WTC11 (cell line): ENCODE results near the gene MIDN. TPM values are rescaled to one million over a fixed set of nuclear protein-coding genes. Genes with fewer than 3 reads are reported as not detected.

ENCODE experiments used
- CBFB ChIP-seq: sonication (generic); formaldehyde crosslinking; IDR thresholded peaks from 2 replicates; pipeline ENCODE4 v1.8.1; 2022; ENCODE audit warnings: mild to moderate bottlenecking, low read depth, missing genetic modification reagents
- E2F4 ChIP-seq: sonication (generic); formaldehyde crosslinking; IDR thresholded peaks from 2 replicates; pipeline ENCODE4 v1.8.1; 2022; ENCODE audit warnings: low read depth, mild to moderate bottlenecking, moderate library complexity, missing genetic modification reagents, borderline replicate concordance
- ESRRA ChIP-seq: sonication (generic); formaldehyde crosslinking; IDR thresholded peaks from 2 replicates; pipeline ENCODE4 v1.8.1; 2022; ENCODE audit warnings: mild to moderate bottlenecking, missing genetic modification reagents, borderline replicate concordance
- ETV6 ChIP-seq: sonication (generic); formaldehyde crosslinking; IDR thresholded peaks from 2 replicates; pipeline ENCODE4 v1.8.1; 2022; ENCODE audit warnings: mild to moderate bottlenecking, missing genetic modification reagents
- GABPB1 ChIP-seq: sonication (generic); formaldehyde crosslinking; IDR thresholded peaks from 2 replicates; pipeline ENCODE4 v1.8.1; 2023; ENCODE audit warnings: mild to moderate bottlenecking, missing genetic modification reagents
- IRF2 ChIP-seq: sonication (generic); formaldehyde crosslinking; IDR thresholded peaks from 2 replicates; pipeline ENCODE4 v1.8.0; 2022; ENCODE audit warnings: low read depth, missing genetic modification reagents, borderline replicate concordance
- MLX ChIP-seq: sonication (generic); formaldehyde crosslinking; IDR thresholded peaks from 2 replicates; pipeline ENCODE4 v1.8.1; 2023; ENCODE audit warnings: mild to moderate bottlenecking, missing genetic modification reagents, moderate library complexity
- MXD4 ChIP-seq: fragments of 250-450 bp; sonication (Bioruptor Pico); IDR thresholded peaks from 2 replicates; pipeline ENCODE4 v1.8.0; 2021; ENCODE audit warnings: mild to moderate bottlenecking, moderate library complexity, borderline replicate concordance
- NFATC4 ChIP-seq: fragments of 250-450 bp; sonication (Bioruptor Pico); IDR thresholded peaks from 2 replicates; pipeline ENCODE4 v1.9.0; 2021; ENCODE audit warnings: mild to moderate bottlenecking
- NR2C2 ChIP-seq: sonication (generic); formaldehyde crosslinking; IDR thresholded peaks from 2 replicates; pipeline ENCODE4 v1.8.0; 2022; ENCODE audit warnings: mild to moderate bottlenecking, missing genetic modification reagents
- RELA ChIP-seq: sonication (generic); formaldehyde crosslinking; IDR thresholded peaks from 2 replicates; pipeline ENCODE4 v1.8.1; 2022; ENCODE audit warnings: missing genetic modification reagents, mild to moderate bottlenecking, borderline replicate concordance
- SOX15 ChIP-seq: fragments of 250-450 bp; sonication (Bioruptor Pico); IDR thresholded peaks from 2 replicates; pipeline ENCODE4 v1.9.0; 2021; ENCODE audit warnings: mild to moderate bottlenecking
- SP1 ChIP-seq: sonication (generic); formaldehyde crosslinking; conservative IDR thresholded peaks from 2 replicates; pipeline ENCODE4 v1.8.1; 2022; ENCODE audit warnings: missing genetic modification reagents
- TCF7 ChIP-seq: sonication (generic); formaldehyde crosslinking; IDR thresholded peaks from 2 replicates; pipeline ENCODE4 v1.8.0; 2022; ENCODE audit warnings: mild to moderate bottlenecking, low read depth, missing genetic modification reagents, moderate library complexity
- TEAD1 ChIP-seq: sonication (generic); formaldehyde crosslinking; IDR thresholded peaks from 2 replicates; pipeline ENCODE4 v1.8.0; 2022; ENCODE audit warnings: mild to moderate bottlenecking, missing genetic modification reagents
- TEAD4 ChIP-seq: sonication (generic); formaldehyde crosslinking; IDR thresholded peaks from 2 replicates; pipeline ENCODE4 v1.8.0; 2022; ENCODE audit warnings: mild to moderate bottlenecking, missing genetic modification reagents
- TP53 ChIP-seq: sonication (generic); formaldehyde crosslinking; IDR thresholded peaks from 2 replicates; pipeline ENCODE4 v1.8.1; 2023; ENCODE audit warnings: mild to moderate bottlenecking, missing genetic modification reagents
- USF2 ChIP-seq: sonication (generic); formaldehyde crosslinking; IDR thresholded peaks from 2 replicates; pipeline ENCODE4 v1.8.1; 2023; ENCODE audit warnings: mild to moderate bottlenecking, missing genetic modification reagents, moderate library complexity
- ZBTB21 ChIP-seq: sonication (generic); formaldehyde crosslinking; IDR thresholded peaks from 2 replicates; pipeline ENCODE4 v1.8.1; 2023; ENCODE audit warnings: mild to moderate bottlenecking, missing genetic modification reagents, borderline replicate concordance
- ZBTB43 ChIP-seq: sonication (generic); formaldehyde crosslinking; IDR thresholded peaks from 2 replicates; pipeline ENCODE4 v1.8.1; 2023; ENCODE audit warnings: mild to moderate bottlenecking, missing genetic modification reagents
- ZNF219 ChIP-seq: sonication (generic); formaldehyde crosslinking; IDR thresholded peaks from 2 replicates; pipeline ENCODE4 v1.8.0; 2023; ENCODE audit warnings: missing genetic modification reagents, mild to moderate bottlenecking, borderline replicate concordance
- ZNF232 ChIP-seq: sonication (generic); formaldehyde crosslinking; IDR thresholded peaks from 2 replicates; pipeline ENCODE4 v1.8.0; 2022; ENCODE audit warnings: mild to moderate bottlenecking, missing genetic modification reagents
- ZNF416 ChIP-seq: fragments of 250-450 bp; sonication (Bioruptor Pico); IDR thresholded peaks from 2 replicates; pipeline ENCODE4 v1.9.0; 2021; ENCODE audit warnings: mild to moderate bottlenecking, inconsistent platforms
- ZNF671 ChIP-seq: fragments of 250-450 bp; sonication (Bioruptor Pico); IDR thresholded peaks from 2 replicates; pipeline ENCODE4 v1.8.0; 2021; ENCODE audit warnings: mild to moderate bottlenecking
- ZSCAN18 ChIP-seq: fragments of 250-450 bp; sonication (Bioruptor Pico); IDR thresholded peaks from 2 replicates; pipeline ENCODE4 v2.1.2; 2022; ENCODE audit warnings: mild to moderate bottlenecking, moderate library complexity
- total RNA-seq: library from RNA; stranded (reverse); gene quantifications from 3 replicates; pipeline ENCODE4 v1.2.3, GENCODE V29; 2021
- TF ChIP-seq, protein P1 (sequence below): sonication (generic); formaldehyde crosslinking; IDR thresholded peaks from 2 replicates; pipeline ENCODE4 v1.8.1; 2023; ENCODE audit warnings: mild to moderate bottlenecking, moderate library complexity, missing genetic modification reagents
- TF ChIP-seq, protein P2 (sequence below): sonication (generic); formaldehyde crosslinking; IDR thresholded peaks from 2 replicates; pipeline ENCODE4 v1.8.1; 2022; ENCODE audit warnings: mild to moderate bottlenecking, moderate library complexity, missing genetic modification reagents
- TF ChIP-seq, protein P3 (sequence below): sonication (generic); formaldehyde crosslinking; IDR thresholded peaks from 2 replicates; pipeline ENCODE4 v1.8.0; 2023; ENCODE audit warnings: missing genetic modification reagents

Gene MIDN
- total RNA-seq, 1 experiment from 2014 or later, result 189 TPM

- TF ChIP-seq, protein P1, sequence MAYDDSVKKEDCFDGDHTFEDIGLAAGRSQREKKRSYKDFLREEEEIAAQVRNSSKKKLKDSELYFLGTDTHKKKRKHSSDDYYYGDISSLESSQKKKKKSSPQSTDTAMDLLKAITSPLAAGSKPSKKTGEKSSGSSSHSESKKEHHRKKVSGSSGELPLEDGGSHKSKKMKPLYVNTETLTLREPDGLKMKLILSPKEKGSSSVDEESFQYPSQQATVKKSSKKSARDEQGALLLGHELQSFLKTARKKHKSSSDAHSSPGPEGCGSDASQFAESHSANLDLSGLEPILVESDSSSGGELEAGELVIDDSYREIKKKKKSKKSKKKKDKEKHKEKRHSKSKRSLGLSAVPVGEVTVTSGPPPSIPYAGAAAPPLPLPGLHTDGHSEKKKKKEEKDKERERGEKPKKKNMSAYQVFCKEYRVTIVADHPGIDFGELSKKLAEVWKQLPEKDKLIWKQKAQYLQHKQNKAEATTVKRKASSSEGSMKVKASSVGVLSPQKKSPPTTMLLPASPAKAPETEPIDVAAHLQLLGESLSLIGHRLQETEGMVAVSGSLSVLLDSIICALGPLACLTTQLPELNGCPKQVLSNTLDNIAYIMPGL (CRISPR knock-in tag), result no peak
- TF ChIP-seq NR2C2 (no peak), ESRRA (CRISPR knock-in tag) (no peak), ZBTB21 (no peak), SOX15 (CRISPR knock-in tag) (no peak), MXD4 (no peak), E2F4 (CRISPR knock-in tag) (no peak), USF2 (no peak), ZNF416 (no peak), TEAD1 (CRISPR knock-in tag) (no peak), NFATC4 (CRISPR knock-in tag) (peak; percentile 62; the same call in 1 of the 2 replicates), ZNF671 (CRISPR knock-in tag) (no peak), ZNF232 (CRISPR knock-in tag) (0 out of 2 replicates have a peak, but pooled peaks have one; percentile 64), IRF2 (CRISPR knock-in tag) (no peak), ETV6 (CRISPR knock-in tag) (peak; percentile 72; the same call in 1 of the 2 replicates), TCF7 (CRISPR knock-in tag) (no peak), RELA (CRISPR knock-in tag) (no peak), MLX (CRISPR knock-in tag) (no peak), GABPB1 (0 out of 2 replicates have a peak, but pooled peaks have one; percentile 13), CBFB (CRISPR knock-in tag) (no peak), ZNF219 (CRISPR knock-in tag) (no peak), TP53 (no peak), ZSCAN18 (CRISPR knock-in tag) (no peak), ZBTB43 (CRISPR knock-in tag) (no peak), TEAD4 (CRISPR knock-in tag) (no peak), SP1 (peak; percentile 96)
- TF ChIP-seq, protein P2, sequence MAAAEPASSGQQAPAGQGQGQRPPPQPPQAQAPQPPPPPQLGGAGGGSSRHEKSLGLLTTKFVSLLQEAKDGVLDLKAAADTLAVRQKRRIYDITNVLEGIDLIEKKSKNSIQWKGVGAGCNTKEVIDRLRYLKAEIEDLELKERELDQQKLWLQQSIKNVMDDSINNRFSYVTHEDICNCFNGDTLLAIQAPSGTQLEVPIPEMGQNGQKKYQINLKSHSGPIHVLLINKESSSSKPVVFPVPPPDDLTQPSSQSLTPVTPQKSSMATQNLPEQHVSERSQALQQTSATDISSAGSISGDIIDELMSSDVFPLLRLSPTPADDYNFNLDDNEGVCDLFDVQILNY (CRISPR knock-in tag), result peak; percentile 78; the same call in 1 of the 2 replicates
- TF ChIP-seq, protein P3, sequence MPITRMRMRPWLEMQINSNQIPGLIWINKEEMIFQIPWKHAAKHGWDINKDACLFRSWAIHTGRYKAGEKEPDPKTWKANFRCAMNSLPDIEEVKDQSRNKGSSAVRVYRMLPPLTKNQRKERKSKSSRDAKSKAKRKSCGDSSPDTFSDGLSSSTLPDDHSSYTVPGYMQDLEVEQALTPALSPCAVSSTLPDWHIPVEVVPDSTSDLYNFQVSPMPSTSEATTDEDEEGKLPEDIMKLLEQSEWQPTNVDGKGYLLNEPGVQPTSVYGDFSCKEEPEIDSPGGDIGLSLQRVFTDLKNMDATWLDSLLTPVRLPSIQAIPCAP (CRISPR knock-in tag), result no peak
Measured at GRCh38 chr19:1260749-1261537, 12.6 kb downstream of the MIDN start (continued).
